NCI-H2107 treated with DMSO at 0.1 percent for 48 hours (cell line): ENCODE measurements around the gene FOXP1.

ENCODE experiments used
- DNase-seq: peaks from one replicate; lab custom pipeline; 2025; ENCODE audit not compliant: unreplicated experiment; lab: John Stamatoyannopoulos, UW

FOXP1 gene

DNA sequence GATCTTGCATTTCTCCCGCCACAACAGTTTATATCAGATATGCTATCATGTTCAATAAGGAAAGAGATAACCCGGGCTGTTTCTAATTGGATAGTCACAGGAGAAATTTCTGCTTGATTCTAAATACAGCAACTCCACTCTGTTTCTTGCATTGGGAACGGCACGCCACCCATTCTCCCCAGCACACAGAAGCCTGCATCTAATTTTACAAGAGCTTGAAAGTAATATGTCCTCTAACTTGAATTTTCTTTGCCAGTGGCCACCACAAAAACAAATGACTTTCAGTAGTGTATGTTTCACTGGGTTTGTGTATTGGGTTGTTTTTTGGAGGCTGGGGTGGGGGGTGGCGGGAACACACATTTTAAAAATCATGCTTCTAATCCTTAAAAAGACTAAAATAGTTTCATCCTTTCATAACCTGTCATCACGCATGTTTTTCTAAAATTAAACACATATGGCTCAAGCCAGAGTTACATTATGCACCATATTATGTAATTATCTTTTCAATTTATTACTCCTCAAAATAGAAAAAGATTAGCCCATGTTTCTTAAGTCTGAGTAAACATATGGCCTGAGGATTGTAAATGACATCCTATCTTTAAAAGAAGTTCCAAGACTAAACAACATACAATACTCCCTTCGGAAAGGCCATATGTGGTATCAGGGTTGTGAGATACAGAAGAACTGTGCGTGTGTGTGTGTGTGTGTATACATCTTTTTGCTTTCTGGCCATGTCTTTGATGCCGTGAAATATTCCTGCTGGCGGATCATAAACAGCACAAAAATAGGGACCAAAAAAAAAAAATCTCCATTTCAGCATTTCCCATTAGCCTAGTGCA lies 176.3 kb downstream of the FOXP1 start:
- DNase-seq: no peak

- DNase-seq: no peak
Observed at GRCh38 chr3:71402911-71403310, 180.6 kb downstream of the FOXP1 start.

GRCh38 chr3:71402280-71402679 lies 181.2 kb downstream of the FOXP1 start:
- DNase-seq: no peak

DNA sequence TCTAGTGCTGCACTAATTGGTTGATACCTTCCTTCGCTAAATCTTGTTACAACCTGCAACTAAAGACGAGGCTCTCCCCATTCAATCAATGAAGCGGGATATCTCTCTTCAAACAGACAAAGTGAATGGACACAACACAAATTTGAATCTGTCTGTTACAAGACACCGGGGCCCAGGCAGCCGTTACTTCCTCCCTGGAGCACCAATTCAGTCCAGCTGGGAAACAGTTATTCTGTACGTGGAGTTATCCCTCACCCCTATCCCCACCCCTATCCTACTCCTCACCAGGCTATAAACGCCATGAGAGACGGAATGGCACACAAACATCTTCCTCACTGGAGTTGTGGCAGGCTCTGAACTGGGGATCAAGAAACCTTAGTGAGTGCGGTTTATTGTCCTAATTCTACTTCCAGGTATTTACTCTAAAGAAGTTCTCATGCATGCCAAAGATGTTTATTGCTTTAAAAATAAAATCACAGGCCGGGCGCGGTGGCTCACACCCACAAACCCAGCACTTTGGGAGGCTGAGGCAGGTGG lies 181.8 kb downstream of the FOXP1 start:
- DNase-seq: no peak

GRCh38 chr3:71400986-71401451 lies 182.5 kb downstream of the FOXP1 start:
- no peak for DNase-seq

DNA sequence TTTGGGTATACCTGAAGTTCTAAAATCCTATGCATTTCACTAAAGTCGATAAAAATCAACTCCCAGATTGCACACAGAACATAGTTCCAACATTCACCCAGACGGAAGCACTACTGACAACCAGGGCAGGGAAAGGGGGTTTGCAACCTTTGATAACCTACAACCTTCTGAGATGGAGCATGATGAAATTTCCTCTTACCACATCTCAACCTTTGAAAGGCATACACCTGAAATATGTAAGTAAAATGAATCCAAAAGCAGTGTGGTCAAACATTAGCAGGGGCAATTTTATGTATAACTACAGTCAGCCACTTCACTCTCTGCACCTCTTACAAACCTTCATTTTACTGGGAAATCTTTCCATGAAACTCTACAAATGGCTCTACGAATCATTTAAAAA lies 184.1 kb downstream of the FOXP1 start:
- no peak for DNase-seq

DNA sequence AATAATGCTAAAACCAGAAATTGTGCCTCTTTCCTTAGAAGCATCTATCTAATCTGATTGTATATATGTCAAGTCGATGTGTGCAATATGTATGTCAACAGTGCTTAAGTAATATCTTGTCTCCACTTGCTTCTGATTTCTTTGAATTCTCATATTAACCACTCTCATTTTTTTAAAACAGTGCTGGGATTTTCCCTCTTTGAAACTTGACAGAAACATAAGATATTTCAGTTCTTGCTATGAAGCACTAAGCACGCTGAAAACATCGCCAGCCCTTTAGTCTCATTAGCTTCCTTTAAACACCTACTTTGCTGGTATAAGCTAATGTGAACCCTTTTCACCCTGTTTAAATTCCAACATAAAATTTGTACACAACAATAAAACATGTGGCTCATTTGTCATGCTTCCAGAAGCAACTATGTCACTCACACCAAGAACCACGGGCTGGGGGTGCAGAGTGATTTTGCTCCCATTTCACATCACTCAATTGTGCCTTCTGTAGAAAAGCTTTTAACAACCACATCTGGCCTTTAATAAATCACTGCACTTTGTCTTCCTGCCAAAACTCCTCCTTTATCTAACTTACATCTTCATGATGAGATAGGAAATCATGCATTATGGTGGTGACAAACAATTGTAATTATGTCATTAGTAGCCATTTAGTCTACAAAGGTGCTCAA lies 185.2 kb downstream of the FOXP1 start:
- no peak for DNase-seq

GRCh38 chr3:71397726-71398125 lies 185.8 kb downstream of the FOXP1 start:
- no peak for DNase-seq

GRCh38 chr3:71397046-71397445 lies 186.5 kb downstream of the FOXP1 start:
- DNase-seq: peak; percentile 1

GRCh38 chr3:71395927-71396695 lies 187.4 kb downstream of the FOXP1 start:
- DNase-seq: no peak

- no peak for DNase-seq
Observed at GRCh38 chr3:71395470-71395869, 188.1 kb downstream of the FOXP1 start.

GRCh38 chr3:71393745-71394144 lies 189.8 kb downstream of the FOXP1 start:
- no peak for DNase-seq

DNA sequence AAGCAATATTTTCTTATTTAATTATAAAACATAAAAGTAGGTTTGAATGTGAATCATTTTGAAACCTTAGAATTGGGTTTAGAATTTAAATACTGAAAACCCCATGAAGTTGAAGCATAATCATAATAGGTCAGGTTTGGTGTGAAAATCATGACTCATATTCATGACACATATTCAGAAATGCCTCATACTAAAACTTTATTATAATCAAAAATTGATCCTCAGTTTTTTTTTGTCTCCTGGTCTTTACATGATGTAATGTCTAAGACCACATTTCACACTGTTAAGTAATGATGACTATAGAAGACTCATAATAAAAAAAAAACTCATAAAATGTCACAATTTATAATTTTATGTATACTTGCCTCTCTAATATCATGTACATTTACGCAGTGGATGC lies 190.4 kb downstream of the FOXP1 start:
- no peak for DNase-seq

DNA sequence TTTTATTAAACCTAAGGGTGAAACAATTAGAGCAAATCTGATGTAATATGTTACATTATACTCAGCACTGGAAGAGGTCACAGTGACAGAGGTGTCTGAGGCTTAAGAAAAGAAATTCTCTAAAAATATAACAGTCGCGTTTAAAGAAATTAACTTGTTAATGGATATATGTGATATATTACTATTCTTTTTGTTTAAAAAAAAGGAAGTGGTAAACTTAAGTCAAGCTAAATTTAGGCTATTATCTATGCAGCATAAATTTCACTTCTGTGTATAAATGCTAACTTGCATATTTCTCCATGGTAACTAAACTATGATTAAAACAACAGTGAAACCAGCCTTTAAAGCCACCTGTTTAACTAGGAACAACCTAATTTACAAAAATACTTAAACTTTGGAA lies 191.3 kb downstream of the FOXP1 start:
- no peak for DNase-seq

DNA sequence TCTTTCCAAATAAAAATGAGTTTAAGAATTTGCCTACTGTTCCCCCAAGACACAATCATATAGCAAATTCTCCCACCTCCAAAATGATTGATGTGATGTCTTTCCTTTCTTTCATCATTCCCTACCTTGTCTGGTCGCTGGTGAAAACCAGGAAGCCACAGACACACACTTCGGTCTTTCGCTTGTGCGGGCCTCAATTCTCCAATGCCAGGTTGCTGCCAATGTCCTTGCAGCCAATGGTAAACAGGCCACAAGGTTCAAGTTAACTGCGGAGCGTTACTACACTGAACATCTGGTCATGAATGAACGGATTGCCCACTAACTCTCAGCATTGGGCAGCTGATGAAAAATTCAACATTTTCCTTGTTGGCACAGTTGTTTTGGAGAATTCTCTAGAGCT lies 192.2 kb downstream of the FOXP1 start:
- no peak for DNase-seq

DNA sequence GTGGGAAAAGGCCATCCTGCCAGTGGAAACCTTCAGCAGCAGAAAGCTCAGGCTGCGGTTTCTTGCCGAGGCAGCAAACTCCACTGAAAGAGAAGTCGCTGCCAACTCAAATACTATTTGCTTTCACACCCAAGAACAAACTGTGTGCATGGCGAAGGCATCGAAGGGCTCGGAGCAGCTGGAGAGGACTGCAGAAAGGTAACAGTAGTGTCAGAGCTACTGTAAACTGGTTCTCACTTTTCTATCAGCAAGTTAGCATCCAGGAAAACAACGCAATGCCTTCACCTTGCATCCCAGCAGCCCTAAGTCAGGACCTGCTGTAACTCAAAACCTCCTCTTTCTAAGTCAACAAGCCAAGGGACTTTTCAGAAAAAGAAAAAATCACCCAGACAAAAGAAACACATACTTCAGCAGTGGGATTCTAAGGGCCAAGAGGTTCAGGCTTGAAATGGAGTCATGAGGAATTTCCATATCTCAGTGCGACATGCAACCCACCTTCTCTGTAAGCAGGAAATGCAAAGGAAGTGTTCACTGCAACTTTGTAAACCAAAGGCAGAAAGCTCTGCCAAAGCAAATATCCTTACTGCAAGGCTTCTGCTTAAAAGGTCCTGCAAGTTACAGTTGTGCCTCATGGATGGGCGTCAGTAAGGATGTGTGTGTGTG lies 193.5 kb downstream of the FOXP1 start:
- no peak for DNase-seq

- DNase-seq: no peak
Observed at GRCh38 chr3:71389191-71389590, 194.3 kb downstream of the FOXP1 start.

GRCh38 chr3:71388535-71389120 lies 194.9 kb downstream of the FOXP1 start:
- DNase-seq: no peak

GRCh38 chr3:71387586-71387985 lies 195.9 kb downstream of the FOXP1 start:
- no peak for DNase-seq
